Lower leg skin (tissue), 3 donors: ENCODE results near the gene ABCA8.

Source experiments
- CTCF ChIP-seq, 3 donors: fragments of 450-650 bp; IDR thresholded peaks; one replicate each; pipeline ENCODE4 v1.5.1; 2016; ENCODE audit warnings: antibody characterized with exemption in 3 of 3, mild to moderate bottlenecking in 3 of 3, moderate library complexity in 2 of 3
- POLR2A ChIP-seq, 2 donors: fragments of 450-650 bp; IDR thresholded peaks; one replicate each; pipeline ENCODE4 v1.6.1; 2016 to 2017; ENCODE audit warnings: antibody characterized with exemption in 2 of 2, mild to moderate bottlenecking in 1 of 2, moderate library complexity in 1 of 2

GRCh38 chr17:68865584-68865983 lies 89.6 kb downstream of the ABCA8 start:
- TF ChIP-seq CTCF (IDR thresholded peaks at IDR 0.05) (no peak), POLR2A (IDR thresholded peaks at IDR 0.05) (no peak)
